Uterus (tissue), 4 donors: ENCODE measurements around the gene SLC6A17. TPM values are rescaled to one million over a fixed set of nuclear protein-coding genes. Genes with fewer than 3 reads are reported as not detected.

Source experiments
- DNase-seq, 2 donors: peaks; one replicate each; pipeline ENCODE4 v3.0.0-alpha.2; 2019 to 2020
- H3K27ac ChIP-seq, 2 donors: fragments of 200-600 bp; sonication (generic); 1 replicate in 1 of 2; 2 replicates in 1 of 2; pipeline ENCODE4 v1.5.1; 2016 to 2018
- H3K27me3 ChIP-seq, 2 donors: fragments of 200-600 bp; sonication (generic); one replicate each; pipeline ENCODE4 v1.5.1; 2018 to 2019; ENCODE audit warnings: control low read depth in 1 of 2
- H3K36me3 ChIP-seq, 2 donors: fragments of 200-600 bp; sonication (generic); one replicate each; pipeline ENCODE4 v1.5.1; 2019; ENCODE audit warnings: control low read depth in 1 of 2
- H3K4me1 ChIP-seq, 2 donors: fragments of 200-600 bp; sonication (generic); one replicate each; pipeline ENCODE4 v1.5.1; 2018 to 2019; ENCODE audit warnings: control low read depth in 1 of 2
- H3K4me3 ChIP-seq, 2 donors: fragments of 200-600 bp; sonication (generic); 1 replicate in 1 of 2; 2 replicates in 1 of 2; pipeline ENCODE4 v1.5.1; 2018 to 2019; ENCODE audit warnings: mild to moderate bottlenecking in 1 of 2
- H3K9me3 ChIP-seq, 2 donors: fragments of 200-600 bp; sonication (generic); one replicate each; pipeline ENCODE4 v1.5.1; 2019; ENCODE audit warnings: control low read depth in 1 of 2
- CTCF ChIP-seq, 4 experiments: fragments of 200-600 bp in 2 of 4; fragments of 450-650 bp in 2 of 4; sonication (generic) in 2 of 4; IDR thresholded peaks; one replicate each; pipeline ENCODE4 v1.5.1; 2016 to 2019; ENCODE audit warnings: antibody characterized with exemption in 4 of 4, mild to moderate bottlenecking in 2 of 4, moderate library complexity in 1 of 4
- POLR2A ChIP-seq, 2 donors: fragments of 450-650 bp; IDR thresholded peaks; one replicate each; pipeline ENCODE4 v1.6.1; 2016; ENCODE audit warnings: antibody characterized with exemption in 2 of 2, mild to moderate bottlenecking in 1 of 2, moderate library complexity in 1 of 2
- intact Hi-C: fragments of 100-400 bp; cut with DNase I; formaldehyde crosslinking; loops from one replicate; pipeline ENCODE4 v1.15.1; 2023; ENCODE audit warnings: low total_unique reads
- total RNA-seq, 4 donors: library from RNA; depleted of rRNA in 3 of 4; stranded (reverse); fragments of >200 nt in 3 of 4; gene quantifications; one replicate each; pipeline versions ENCODE4 v1.1.0 to v1.2.4, GENCODE V29; 2014 to 2023
- donor health status: DM: yes; HTN: yes; CAD: no.

SLC6A17 gene
- total RNA-seq, 4 donors from 2014 or later, result 0.07 to 0.15 TPM; not detected in 2

DNA sequence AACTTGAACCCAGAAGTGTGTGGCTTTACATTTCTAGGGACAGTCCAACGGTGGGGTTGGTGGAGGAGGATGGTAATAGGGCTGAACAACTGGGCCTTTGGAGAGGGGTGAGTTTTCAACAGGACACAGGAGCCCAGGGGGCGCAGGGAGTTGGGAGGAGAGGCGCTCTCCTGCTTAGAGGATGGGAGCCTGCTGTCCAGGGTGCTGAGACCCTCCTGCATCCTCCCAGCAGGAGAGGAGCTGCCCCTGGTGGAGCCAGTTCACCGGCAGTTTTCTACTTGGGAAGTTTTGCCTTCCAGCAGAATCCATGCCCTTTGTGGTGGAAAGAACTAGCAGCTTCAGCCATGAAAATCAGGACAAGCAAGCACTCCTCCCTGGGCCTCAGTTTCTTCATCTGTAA is 68.4 kb downstream of the SLC6A17 start:
- H3K4me3 ChIP-seq, result no peak overlapping the region
- intact Hi-C loops, result no loop called here

DNA sequence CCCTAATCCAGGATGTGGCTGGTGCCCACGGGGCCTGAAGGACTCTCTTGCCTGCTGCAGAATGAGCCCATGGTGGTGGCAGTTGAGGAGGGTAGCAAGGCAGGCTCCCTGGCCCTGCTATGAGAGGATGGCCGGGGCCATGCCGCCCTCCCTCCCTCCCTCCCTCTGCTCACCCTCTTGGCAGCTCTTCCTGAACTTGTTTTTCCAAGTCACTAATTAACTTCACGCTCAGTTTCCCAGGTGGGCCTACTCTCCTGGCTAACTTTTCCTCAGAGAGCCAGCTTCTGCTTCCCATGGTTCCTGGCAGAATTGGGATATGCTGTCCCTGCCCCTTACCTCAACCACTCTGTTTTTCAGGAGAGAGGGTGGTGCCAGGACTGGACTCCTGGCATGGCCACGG is 70.0 kb downstream of the SLC6A17 start:
- Histone ChIP-seq H3K4me1 (no peaks in the 10 kb centered on the region), H3K36me3 (no peaks in the 10 kb centered on the region), H3K9me3 (no peaks in the 10 kb centered on the region), H3K27me3 (no peaks in the 10 kb centered on the region), H3K27ac (no peak overlapping the region), H3K4me3 (no peak overlapping the region)
- intact Hi-C loops, result no loop called here
- no peak for TF ChIP-seq CTCF (IDR thresholded peaks at IDR 0.05)
- no peak for TF ChIP-seq POLR2A (IDR thresholded peaks at IDR 0.05)
- no peak for DNase-seq

More for the DNA sequence above, 68.4 kb downstream of the SLC6A17 start:
- no peaks in the 10 kb centered on the region for H3K36me3 ChIP-seq
- no peak overlapping the region for H3K27ac ChIP-seq
- no peaks in the 10 kb centered on the region for H3K9me3 ChIP-seq
- H3K4me1 ChIP-seq, result no peaks in the 10 kb centered on the region
- no peak for DNase-seq
- no peaks in the 10 kb centered on the region for H3K27me3 ChIP-seq
- TF ChIP-seq CTCF (IDR thresholded peaks at IDR 0.05) (no peak), POLR2A (IDR thresholded peaks at IDR 0.05) (no peak)

GRCh38 chr1:110221119-110221518 is 70.8 kb downstream of the SLC6A17 start:
- no peak for TF ChIP-seq POLR2A (IDR thresholded peaks at IDR 0.05)
- no peak for TF ChIP-seq CTCF (IDR thresholded peaks at IDR 0.05)
- Histone ChIP-seq H3K27ac (no peak overlapping the region), H3K4me1 (no peaks in the 10 kb centered on the region), H3K9me3 (no peaks in the 10 kb centered on the region), H3K27me3 (no peaks in the 10 kb centered on the region), H3K4me3 (no peak overlapping the region), H3K36me3 (no peaks in the 10 kb centered on the region)
- intact Hi-C loops, result no loop called here
- no peak for DNase-seq

DNA sequence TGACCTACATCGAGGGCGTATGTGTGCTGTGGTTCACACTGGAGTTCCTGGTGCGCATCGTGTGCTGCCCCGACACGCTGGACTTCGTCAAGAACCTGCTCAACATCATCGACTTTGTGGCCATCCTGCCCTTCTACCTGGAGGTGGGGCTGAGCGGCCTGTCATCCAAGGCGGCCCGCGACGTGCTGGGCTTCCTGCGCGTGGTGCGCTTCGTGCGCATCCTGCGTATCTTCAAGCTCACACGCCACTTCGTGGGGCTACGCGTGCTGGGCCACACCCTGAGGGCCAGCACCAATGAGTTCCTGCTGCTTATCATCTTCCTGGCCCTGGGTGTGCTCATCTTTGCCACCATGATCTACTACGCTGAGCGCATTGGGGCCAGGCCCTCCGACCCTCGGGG is 72.8 kb downstream of the SLC6A17 start:
- no peaks in the 10 kb centered on the region for H3K27me3 ChIP-seq
- H3K27ac ChIP-seq, result no peak overlapping the region
- intact Hi-C loops, result no loop called here
- no peak overlapping the region for H3K4me3 ChIP-seq
- TF ChIP-seq CTCF (IDR thresholded peaks at IDR 0.05) (no peak), POLR2A (IDR thresholded peaks at IDR 0.05) (no peak)
- no peaks in the 10 kb centered on the region for H3K9me3 ChIP-seq
- H3K36me3 ChIP-seq, result no peaks in the 10 kb centered on the region
- H3K4me1 ChIP-seq, result no peaks in the 10 kb centered on the region
- DNase-seq, result no peak

- H3K4me3 ChIP-seq, result no peak overlapping the region
- H3K9me3 ChIP-seq, result no peaks in the 10 kb centered on the region
- H3K36me3 ChIP-seq, result no peaks in the 10 kb centered on the region
- TF ChIP-seq POLR2A (IDR thresholded peaks at IDR 0.05) (no peak), CTCF (IDR thresholded peaks at IDR 0.05) (no peak)
- no peak for DNase-seq
- no peaks in the 10 kb centered on the region for H3K27me3 ChIP-seq
- H3K4me1 ChIP-seq, result no peaks in the 10 kb centered on the region
- intact Hi-C loops, result no loop called here
- H3K27ac ChIP-seq, result no peak overlapping the region
Observed at GRCh38 chr1:110223581-110223980, 73.3 kb downstream of the SLC6A17 start.
